ENCODE data around the gene SP1. TPM values are rescaled to one million over a fixed set of nuclear protein-coding genes. Genes with fewer than 3 reads are reported as not detected.
"Not testable (repeated sequence)": the region's sequence is repeated elsewhere in the genome, so short reads cannot be mapped to it uniquely, and the experiment has no call there.

The SP1 gene
- polyA plus RNA-seq, 1 donor from 2014 or later, result 7.3 TPM

GRCh38 chr12:53428741-53429140 lies 48.8 kb downstream of the SP1 start:
- H2AFZ ChIP-seq (ENCODE audit: low read depth, low read length), result no peak overlapping the region
- no peaks in the 10 kb centered on the region for H3K36me3 ChIP-seq (ENCODE audit: insufficient read depth, low read length)
- H3K4me3 ChIP-seq (ENCODE audit: low read length), result no peak overlapping the region
- no peak overlapping the region for H3K9ac ChIP-seq (ENCODE audit: low read length)
- no peak overlapping the region for H3K4me2 ChIP-seq (ENCODE audit: low read length)
- H3K9me3 ChIP-seq (ENCODE audit: low read length), result no peaks in the 10 kb centered on the region
- H3K27ac ChIP-seq (ENCODE audit: low read length), result no peak overlapping the region
- no peaks in the 10 kb centered on the region for H3F3A ChIP-seq (ENCODE audit: insufficient read depth, low read length, poor library complexity, severe bottlenecking)
- H4K20me1 ChIP-seq (ENCODE audit: insufficient read depth), result no peaks in the 10 kb centered on the region
- H3K9me2 ChIP-seq (ENCODE audit: insufficient read depth, low read length), result no peaks in the 10 kb centered on the region
- no peak for TF ChIP-seq EP300 (conservative IDR thresholded peaks at IDR 0.05; ENCODE audit: poor library complexity, severe bottlenecking)
- H3K79me2 ChIP-seq (replicated peaks; ENCODE audit: insufficient read depth, low read length), result no peaks in the 10 kb centered on the region
- H3K27me3 ChIP-seq (ENCODE audit: insufficient read depth, low read depth, low read length), result no peaks in the 10 kb centered on the region

DNA sequence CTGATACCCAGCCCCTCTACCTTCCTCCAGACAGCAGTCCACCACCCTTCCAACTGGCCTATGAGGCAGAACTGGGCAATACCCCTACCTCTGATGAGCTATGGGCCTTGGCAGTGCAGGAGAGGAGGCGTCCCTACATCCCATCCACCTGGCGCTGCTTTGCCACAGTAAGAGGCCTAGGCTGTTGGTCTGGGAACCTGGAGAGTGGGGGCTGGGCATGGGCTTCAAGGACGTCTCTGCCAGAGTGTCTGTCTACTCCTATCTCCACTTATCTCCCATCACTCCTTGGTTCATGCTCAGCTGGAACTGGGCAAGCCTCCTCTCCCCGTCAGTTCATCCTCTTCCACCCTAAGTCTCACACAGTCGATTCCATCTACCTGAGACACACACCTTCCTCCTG lies 50.1 kb downstream of the SP1 start:
- no peak for TF ChIP-seq POLR2AphosphoS5 (IDR thresholded peaks at IDR 0.05)
- TF ChIP-seq SMC3 (conservative IDR thresholded peaks at IDR 0.05; ENCODE audit: poor library complexity), result no peak
- TF ChIP-seq MXI1 (conservative IDR thresholded peaks at IDR 0.05; ENCODE audit: poor library complexity, severe bottlenecking), result no peak
- no peak for TF ChIP-seq EP300 (conservative IDR thresholded peaks at IDR 0.05; ENCODE audit: poor library complexity, severe bottlenecking)
- TF ChIP-seq EZH2 (IDR thresholded peaks at IDR 0.05; ENCODE audit: borderline replicate concordance, insufficient read depth, low read length, poor library complexity, severe bottlenecking), result no peak
- TF ChIP-seq TAF1 (IDR thresholded peaks at IDR 0.05; ENCODE audit: low read depth), result no peak
- Histone ChIP-seq H3K4me2 (ENCODE audit: low read length) (no peak overlapping the region), H3K9me2 (ENCODE audit: insufficient read depth, low read length) (no peaks in the 10 kb centered on the region), H4K20me1 (ENCODE audit: insufficient read depth) (no peaks in the 10 kb centered on the region), H3F3A (ENCODE audit: insufficient read depth, low read length, poor library complexity, severe bottlenecking) (no peaks in the 10 kb centered on the region), H3K79me2 (replicated peaks; ENCODE audit: insufficient read depth, low read length) (no peaks in the 10 kb centered on the region), H3K27ac (ENCODE audit: low read length) (no peak overlapping the region), H2AFZ (ENCODE audit: low read depth, low read length) (no peak overlapping the region), H3K9me3 (ENCODE audit: low read length) (no peaks in the 10 kb centered on the region), H3K4me3 (ENCODE audit: low read length) (no peak overlapping the region), H3K36me3 (ENCODE audit: insufficient read depth, low read length) (no peaks in the 10 kb centered on the region), H3K9ac (ENCODE audit: low read length) (no peak overlapping the region), H3K27me3 (ENCODE audit: insufficient read depth, low read depth, low read length) (no peaks in the 10 kb centered on the region)

DNA sequence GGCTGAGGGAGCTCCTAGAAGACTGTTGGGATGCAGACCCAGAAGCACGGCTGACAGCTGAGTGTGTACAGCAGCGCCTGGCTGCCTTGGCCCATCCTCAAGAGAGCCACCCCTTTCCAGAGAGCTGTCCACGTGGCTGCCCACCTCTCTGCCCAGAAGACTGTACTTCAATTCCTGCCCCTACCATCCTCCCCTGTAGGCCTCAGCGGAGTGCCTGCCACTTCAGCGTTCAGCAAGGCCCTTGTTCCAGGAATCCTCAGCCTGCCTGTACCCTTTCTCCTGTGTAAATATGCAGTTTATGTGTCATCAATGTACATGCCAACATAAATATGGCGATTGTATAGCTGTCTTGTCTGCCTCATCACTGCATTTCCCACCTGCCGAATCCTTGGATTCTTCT lies 51.2 kb downstream of the SP1 start:
- H2AFZ ChIP-seq (ENCODE audit: low read depth, low read length), result no peak overlapping the region

GRCh38 chr12:53435326-53435725 lies 55.4 kb downstream of the SP1 start:
- H3K27ac ChIP-seq (ENCODE audit: low read length); H3K9me3 ChIP-seq (ENCODE audit: low read length); H3K4me3 ChIP-seq (ENCODE audit: low read length); H3K9me2 ChIP-seq (ENCODE audit: insufficient read depth, low read length); H3K36me3 ChIP-seq (ENCODE audit: insufficient read depth, low read length); H3F3A ChIP-seq (ENCODE audit: insufficient read depth, low read length, poor library complexity, severe bottlenecking); H2AFZ ChIP-seq (ENCODE audit: low read depth, low read length); H3K4me2 ChIP-seq (ENCODE audit: low read length); H3K79me2 ChIP-seq (replicated peaks; ENCODE audit: insufficient read depth, low read length); H4K20me1 ChIP-seq (ENCODE audit: insufficient read depth); H3K9ac ChIP-seq (ENCODE audit: low read length); H3K27me3 ChIP-seq (ENCODE audit: insufficient read depth, low read depth, low read length): not testable (repeated sequence)

More for the DNA sequence above, 51.2 kb downstream of the SP1 start:
- Histone ChIP-seq H3K9ac (ENCODE audit: low read length) (no peak overlapping the region), H3K4me3 (ENCODE audit: low read length) (no peak overlapping the region), H3K79me2 (replicated peaks; ENCODE audit: insufficient read depth, low read length) (no peaks in the 10 kb centered on the region), H3F3A (ENCODE audit: insufficient read depth, low read length, poor library complexity, severe bottlenecking) (no peaks in the 10 kb centered on the region), H3K4me2 (ENCODE audit: low read length) (no peak overlapping the region), H4K20me1 (ENCODE audit: insufficient read depth) (no peaks in the 10 kb centered on the region), H3K27me3 (ENCODE audit: insufficient read depth, low read depth, low read length) (no peaks in the 10 kb centered on the region), H3K9me2 (ENCODE audit: insufficient read depth, low read length) (no peaks in the 10 kb centered on the region), H3K9me3 (ENCODE audit: low read length) (no peaks in the 10 kb centered on the region), H3K36me3 (ENCODE audit: insufficient read depth, low read length) (no peaks in the 10 kb centered on the region), H3K27ac (ENCODE audit: low read length) (no peak overlapping the region)
- TF ChIP-seq EZH2 (IDR thresholded peaks at IDR 0.05; ENCODE audit: borderline replicate concordance, insufficient read depth, low read length, poor library complexity, severe bottlenecking) (no peak), RAD21 (conservative IDR thresholded peaks at IDR 0.05) (no peak), EP300 (conservative IDR thresholded peaks at IDR 0.05; ENCODE audit: poor library complexity, severe bottlenecking) (no peak), TAF1 (IDR thresholded peaks at IDR 0.05; ENCODE audit: low read depth) (no peak), SMC3 (conservative IDR thresholded peaks at IDR 0.05; ENCODE audit: poor library complexity) (no peak), MXI1 (conservative IDR thresholded peaks at IDR 0.05; ENCODE audit: poor library complexity, severe bottlenecking) (no peak)
- TF ChIP-seq, protein P1, sequence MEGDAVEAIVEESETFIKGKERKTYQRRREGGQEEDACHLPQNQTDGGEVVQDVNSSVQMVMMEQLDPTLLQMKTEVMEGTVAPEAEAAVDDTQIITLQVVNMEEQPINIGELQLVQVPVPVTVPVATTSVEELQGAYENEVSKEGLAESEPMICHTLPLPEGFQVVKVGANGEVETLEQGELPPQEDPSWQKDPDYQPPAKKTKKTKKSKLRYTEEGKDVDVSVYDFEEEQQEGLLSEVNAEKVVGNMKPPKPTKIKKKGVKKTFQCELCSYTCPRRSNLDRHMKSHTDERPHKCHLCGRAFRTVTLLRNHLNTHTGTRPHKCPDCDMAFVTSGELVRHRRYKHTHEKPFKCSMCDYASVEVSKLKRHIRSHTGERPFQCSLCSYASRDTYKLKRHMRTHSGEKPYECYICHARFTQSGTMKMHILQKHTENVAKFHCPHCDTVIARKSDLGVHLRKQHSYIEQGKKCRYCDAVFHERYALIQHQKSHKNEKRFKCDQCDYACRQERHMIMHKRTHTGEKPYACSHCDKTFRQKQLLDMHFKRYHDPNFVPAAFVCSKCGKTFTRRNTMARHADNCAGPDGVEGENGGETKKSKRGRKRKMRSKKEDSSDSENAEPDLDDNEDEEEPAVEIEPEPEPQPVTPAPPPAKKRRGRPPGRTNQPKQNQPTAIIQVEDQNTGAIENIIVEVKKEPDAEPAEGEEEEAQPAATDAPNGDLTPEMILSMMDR (IDR thresholded peaks at IDR 0.05; ENCODE audit: poor library complexity, severe bottlenecking), result no peak

DNA sequence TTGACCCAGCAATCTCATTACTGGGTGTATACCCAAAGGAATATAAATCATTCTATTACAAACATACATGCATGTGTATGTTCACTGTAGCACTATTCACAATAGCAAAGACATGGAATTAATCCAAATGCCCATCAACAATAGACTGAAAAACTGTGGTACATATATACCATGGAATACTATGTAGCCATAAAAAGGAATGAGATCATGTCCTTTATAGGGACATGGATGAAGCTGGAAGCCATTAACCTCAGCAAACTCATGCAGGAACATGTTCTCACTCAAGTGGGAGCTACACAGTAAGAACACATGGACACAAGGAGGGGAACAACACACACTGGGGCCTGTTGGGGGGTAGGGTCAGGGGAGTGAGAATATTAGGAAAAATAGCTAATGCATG lies 59.6 kb downstream of the SP1 start:
- not testable (repeated sequence) for H3F3A ChIP-seq (ENCODE audit: insufficient read depth, low read length, poor library complexity, severe bottlenecking); H3K79me2 ChIP-seq (replicated peaks; ENCODE audit: insufficient read depth, low read length); H3K9me3 ChIP-seq (ENCODE audit: low read length); H2AFZ ChIP-seq (ENCODE audit: low read depth, low read length); H3K9ac ChIP-seq (ENCODE audit: low read length); H3K27ac ChIP-seq (ENCODE audit: low read length); H3K9me2 ChIP-seq (ENCODE audit: insufficient read depth, low read length); H3K4me3 ChIP-seq (ENCODE audit: low read length); H4K20me1 ChIP-seq (ENCODE audit: insufficient read depth); H3K36me3 ChIP-seq (ENCODE audit: insufficient read depth, low read length); H3K4me2 ChIP-seq (ENCODE audit: low read length); H3K27me3 ChIP-seq (ENCODE audit: insufficient read depth, low read depth, low read length)

All from neural cell (in vitro differentiated cells).